ENCODE measurements around the gene EHD4. TPM values are rescaled to one million over a fixed set of nuclear protein-coding genes. Genes with fewer than 3 reads are reported as not detected.

Gene EHD4
- total RNA-seq, 1 donor from 2014 or later: 20.9 TPM

- TF ChIP-seq, protein P1, sequence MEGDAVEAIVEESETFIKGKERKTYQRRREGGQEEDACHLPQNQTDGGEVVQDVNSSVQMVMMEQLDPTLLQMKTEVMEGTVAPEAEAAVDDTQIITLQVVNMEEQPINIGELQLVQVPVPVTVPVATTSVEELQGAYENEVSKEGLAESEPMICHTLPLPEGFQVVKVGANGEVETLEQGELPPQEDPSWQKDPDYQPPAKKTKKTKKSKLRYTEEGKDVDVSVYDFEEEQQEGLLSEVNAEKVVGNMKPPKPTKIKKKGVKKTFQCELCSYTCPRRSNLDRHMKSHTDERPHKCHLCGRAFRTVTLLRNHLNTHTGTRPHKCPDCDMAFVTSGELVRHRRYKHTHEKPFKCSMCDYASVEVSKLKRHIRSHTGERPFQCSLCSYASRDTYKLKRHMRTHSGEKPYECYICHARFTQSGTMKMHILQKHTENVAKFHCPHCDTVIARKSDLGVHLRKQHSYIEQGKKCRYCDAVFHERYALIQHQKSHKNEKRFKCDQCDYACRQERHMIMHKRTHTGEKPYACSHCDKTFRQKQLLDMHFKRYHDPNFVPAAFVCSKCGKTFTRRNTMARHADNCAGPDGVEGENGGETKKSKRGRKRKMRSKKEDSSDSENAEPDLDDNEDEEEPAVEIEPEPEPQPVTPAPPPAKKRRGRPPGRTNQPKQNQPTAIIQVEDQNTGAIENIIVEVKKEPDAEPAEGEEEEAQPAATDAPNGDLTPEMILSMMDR (IDR thresholded peaks at IDR 0.05): no peak
- no peaks in the 10 kb centered on the region for H3K4me1 Mint-ChIP-seq (ENCODE audit: unreplicated experiment)
- DNase-seq (ENCODE audit: extremely low spot score, unreplicated experiment): no peak
- no peaks in the 10 kb centered on the region for H3K36me3 Mint-ChIP-seq (ENCODE audit: unreplicated experiment)
- no peaks in the 10 kb centered on the region for H3K27me3 Mint-ChIP-seq (ENCODE audit: unreplicated experiment)
- no peaks in the 10 kb centered on the region for H3K9me3 Mint-ChIP-seq (ENCODE audit: unreplicated experiment)
- H3K4me3 Mint-ChIP-seq (ENCODE audit: unreplicated experiment): no peak overlapping the region
- H3K27ac Mint-ChIP-seq (ENCODE audit: unreplicated experiment): no peak overlapping the region
Observed at GRCh38 chr15:41857316-41857715, 115.0 kb downstream of the EHD4 start.

DNA sequence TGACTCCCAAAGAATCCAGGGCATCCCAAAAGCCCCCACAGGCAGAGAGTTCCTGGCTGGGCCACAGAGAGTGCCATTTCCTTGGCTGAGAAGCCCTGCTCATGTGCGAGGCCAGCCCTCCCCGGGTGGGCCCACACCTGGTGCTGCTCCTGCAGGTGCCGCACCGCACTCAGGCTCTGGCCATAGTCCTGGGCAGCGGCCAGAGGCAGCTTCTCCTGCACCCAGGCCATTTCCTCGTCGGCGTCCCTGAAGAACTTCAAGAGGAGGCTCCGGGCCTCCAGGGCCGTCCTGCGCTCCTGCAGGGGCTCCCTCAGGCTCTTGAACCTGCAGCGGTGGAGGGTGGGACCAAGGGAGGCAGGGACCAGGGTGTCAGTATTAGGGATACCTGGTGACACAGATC, 115.6 kb downstream of the EHD4 start:
- DNase-seq (ENCODE audit: extremely low spot score, unreplicated experiment): no peak
- H3K27me3 Mint-ChIP-seq (ENCODE audit: unreplicated experiment): no peaks in the 10 kb centered on the region
- no peak overlapping the region for H3K4me3 Mint-ChIP-seq (ENCODE audit: unreplicated experiment)
- no peaks in the 10 kb centered on the region for H3K4me1 Mint-ChIP-seq (ENCODE audit: unreplicated experiment)
- H3K9me3 Mint-ChIP-seq (ENCODE audit: unreplicated experiment): no peaks in the 10 kb centered on the region
- TF ChIP-seq, protein P1 (IDR thresholded peaks at IDR 0.05): no peak
- H3K36me3 Mint-ChIP-seq (ENCODE audit: unreplicated experiment): no peaks in the 10 kb centered on the region
- H3K27ac Mint-ChIP-seq (ENCODE audit: unreplicated experiment): no peak overlapping the region

- DNase-seq (ENCODE audit: extremely low spot score, unreplicated experiment): no peak
- TF ChIP-seq, protein P1 (IDR thresholded peaks at IDR 0.05): no peak
- H3K27me3 Mint-ChIP-seq (ENCODE audit: unreplicated experiment): no peaks in the 10 kb centered on the region
- H3K4me3 Mint-ChIP-seq (ENCODE audit: unreplicated experiment): no peak overlapping the region
- no peaks in the 10 kb centered on the region for H3K9me3 Mint-ChIP-seq (ENCODE audit: unreplicated experiment)
- no peaks in the 10 kb centered on the region for H3K36me3 Mint-ChIP-seq (ENCODE audit: unreplicated experiment)
- no peak overlapping the region for H3K27ac Mint-ChIP-seq (ENCODE audit: unreplicated experiment)
- no peaks in the 10 kb centered on the region for H3K4me1 Mint-ChIP-seq (ENCODE audit: unreplicated experiment)
Observed at GRCh38 chr15:41856262-41856661, 116.1 kb downstream of the EHD4 start.

DNA sequence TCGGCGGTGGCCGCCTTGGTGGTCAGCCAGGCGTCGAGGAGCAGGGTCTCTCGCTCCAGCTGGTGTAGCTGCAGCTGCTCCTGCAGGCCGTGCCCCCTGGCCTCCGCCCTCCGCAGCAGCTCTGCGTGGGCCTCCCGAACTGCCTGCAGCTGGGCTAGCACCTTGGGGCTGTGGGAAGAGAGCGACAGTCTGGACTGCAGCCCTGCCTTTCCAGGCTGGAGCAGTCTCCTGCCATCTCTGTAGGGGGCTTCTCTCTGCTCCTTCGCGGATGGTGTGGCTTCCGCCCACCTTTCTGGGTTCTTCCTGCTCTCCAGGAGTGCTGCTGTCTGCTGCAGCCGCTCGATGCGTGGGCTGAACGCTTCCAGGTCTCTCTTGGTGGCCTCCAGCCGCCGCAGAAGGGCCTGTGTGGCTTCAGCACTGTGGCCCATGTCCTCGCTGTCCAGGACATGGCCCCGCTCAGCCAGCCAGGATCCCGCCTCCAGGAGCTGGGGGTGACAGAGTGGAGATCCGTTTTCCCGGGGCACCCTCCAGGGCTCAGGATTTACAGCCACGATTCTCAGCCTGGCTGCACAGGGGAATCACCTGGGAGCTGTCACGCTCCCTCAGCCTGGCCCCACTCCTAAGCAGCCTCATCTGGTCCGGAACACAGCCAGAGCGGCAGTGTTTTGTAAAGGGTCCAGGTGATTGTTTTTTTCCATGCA, 116.9 kb downstream of the EHD4 start:
- TF ChIP-seq, protein P1 (IDR thresholded peaks at IDR 0.05): no peak
- no peak overlapping the region for H3K4me3 Mint-ChIP-seq (ENCODE audit: unreplicated experiment)
- H3K36me3 Mint-ChIP-seq (ENCODE audit: unreplicated experiment): no peaks in the 10 kb centered on the region
- H3K27me3 Mint-ChIP-seq (ENCODE audit: unreplicated experiment): no peaks in the 10 kb centered on the region
- DNase-seq (ENCODE audit: extremely low spot score, unreplicated experiment): no peak
- H3K9me3 Mint-ChIP-seq (ENCODE audit: unreplicated experiment): no peaks in the 10 kb centered on the region
- no peak overlapping the region for H3K27ac Mint-ChIP-seq (ENCODE audit: unreplicated experiment)
- H3K4me1 Mint-ChIP-seq (ENCODE audit: unreplicated experiment): no peaks in the 10 kb centered on the region

DNA sequence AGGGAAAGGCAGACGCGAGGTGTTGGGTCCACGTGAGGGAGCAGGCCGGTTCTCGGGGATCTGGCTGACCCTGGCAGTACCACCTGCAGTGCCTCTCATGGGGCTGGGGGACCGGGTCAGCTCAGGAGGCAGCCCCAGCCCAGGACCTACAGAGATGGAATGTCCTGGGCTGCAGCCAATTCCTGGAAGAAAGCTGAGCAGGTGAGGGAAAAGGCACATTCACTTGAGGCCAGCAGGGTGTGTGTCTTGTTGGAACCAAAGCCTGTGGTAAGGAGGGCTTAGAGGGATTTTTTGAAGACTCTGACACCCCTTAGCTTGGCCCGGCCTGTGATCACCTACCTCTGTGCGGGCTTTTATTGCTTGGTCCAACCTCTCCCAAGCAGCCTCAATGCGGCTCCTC, 117.9 kb downstream of the EHD4 start:
- Mint-ChIP-seq H3K27ac (ENCODE audit: unreplicated experiment) (no peak overlapping the region), H3K36me3 (ENCODE audit: unreplicated experiment) (no peaks in the 10 kb centered on the region), H3K4me1 (ENCODE audit: unreplicated experiment) (no peaks in the 10 kb centered on the region), H3K4me3 (ENCODE audit: unreplicated experiment) (no peak overlapping the region), H3K27me3 (ENCODE audit: unreplicated experiment) (no peaks in the 10 kb centered on the region), H3K9me3 (ENCODE audit: unreplicated experiment) (no peaks in the 10 kb centered on the region)
- DNase-seq (ENCODE audit: extremely low spot score, unreplicated experiment): no peak
- TF ChIP-seq, protein P1 (IDR thresholded peaks at IDR 0.05): no peak

Measured in osteocyte (in vitro differentiated cells).